ENCODE measurements around the gene FBXO11.

GRCh38 chr2:47782381-47782670, 124.0 kb downstream of the FBXO11 start:
- TF ChIP-seq CTCF (IDR thresholded peaks at IDR 0.05) (no peak), POLR2AphosphoS5 (IDR thresholded peaks at IDR 0.05; ENCODE audit: low read depth, low read length) (no peak), REST (IDR thresholded peaks at IDR 0.05; ENCODE audit: insufficient read depth in 1 of 2, low read depth in 2 of 2, low read length in 1 of 2) (no peak), SIN3A (IDR thresholded peaks at IDR 0.05; ENCODE audit: borderline replicate concordance, insufficient read depth, low read depth, low read length) (no peak)
